HepG2 (cell line): ENCODE data around the gene PDGFD. TPM values are rescaled to one million over a fixed set of nuclear protein-coding genes. Genes with fewer than 3 reads are reported as not detected.

Source experiments
- ATAC-seq: fragments of 200-7000 bp; cut with Tn5 transposase; 3 replicates; pipeline ENCODE4 v1.9.1; 2020; ENCODE audit warnings: mild to moderate bottlenecking, moderate library complexity
- BruUV-seq: library from RNA; stranded (reverse); fragments of 400-500 nt; replicated peaks from 2 replicates; lab custom pipeline; 2021; lab: Mats Ljungman, UMichigan
- CTCF ChIA-PET: fragments of 300-600 bp; formaldehyde crosslinking; extraction: SDS; loops from one replicate; lab custom pipeline; 2021; ENCODE audit warnings: low total read pairs, inconsistent platforms, low intra/inter-chr PET ratio; lab: Yijun Ruan, JAX
- POLR2A ChIA-PET: fragments of 350-600 bp; sonication (Branson Sonifier 250); formaldehyde crosslinking; loops from one replicate; lab custom pipeline; 2020; ENCODE audit warnings: antibody characterized with exemption, inconsistent platforms; lab: Yijun Ruan, JAX
- DNase-seq: peaks from one replicate; pipeline ENCODE4 v3.0.0-alpha.2; 2015; ENCODE audit warnings: low spot score
- FAIRE-seq: peaks from 3 replicates; lab custom pipeline; 2011; peaks lifted over from hg19 to GRCh38; lab: Jason Lieb, UNC
- H2AFZ ChIP-seq: one replicate; pipeline ENCODE4 v1.6.1; 2011; ENCODE audit warnings: low read length, inconsistent platforms
- H3K27ac ChIP-seq: fragments of 300-600 bp; 3 replicates; pipeline ENCODE4 v1.8.0; 2011; ENCODE audit warnings: mixed run types, mild to moderate bottlenecking, mixed read lengths, low read length, inconsistent platforms; ENCODE audit not compliant: insufficient read depth; ENCODE audit errors: extremely low read length
- H3K27me3 ChIP-seq, 2 experiments: fragments of 200-600 bp in 1 of 2; 2 replicates in 1 of 2; 3 replicates in 1 of 2; pipeline versions ENCODE4 v1.6.0 to v1.8.0; 2011; ENCODE audit warnings: low read length in 2 of 2, mild to moderate bottlenecking in 2 of 2, moderate library complexity in 2 of 2, inconsistent platforms in 1 of 2; ENCODE audit not compliant: insufficient read depth in 2 of 2, control insufficient read depth in 1 of 2
- H3K36me3 ChIP-seq, 2 experiments: fragments of 200-600 bp in 1 of 2; replicated peaks in 1 of 2; 2 replicates in 1 of 2; 3 replicates in 1 of 2; pipeline versions ENCODE4 v1.5.1 to v1.8.0; 2011; ENCODE audit warnings: low read length in 2 of 2, inconsistent platforms in 1 of 2; ENCODE audit not compliant: insufficient read depth in 2 of 2, control insufficient read depth in 1 of 2
- H3K4me1 ChIP-seq: 2 replicates; pipeline ENCODE4 v1.5.1; 2012; ENCODE audit warnings: low read length, inconsistent platforms; ENCODE audit not compliant: insufficient read depth
- H3K4me2 ChIP-seq: 2 replicates; pipeline ENCODE4 v1.6.0; 2011; ENCODE audit warnings: low read depth, low read length, inconsistent platforms
- H3K4me3 ChIP-seq, 3 experiments: fragments of 200-600 bp in 1 of 3; sonication (generic), shearing (Covaris generic) in 1 of 3; replicated peaks in 1 of 3; 2 replicates each; pipeline ENCODE4 v1.5.1; 2011 to 2016; ENCODE audit warnings: low read length in 3 of 3, inconsistent platforms in 2 of 3, low read depth in 2 of 3, mild to moderate bottlenecking in 2 of 3, control low read depth in 1 of 3, mixed read lengths in 1 of 3; ENCODE audit not compliant: insufficient read depth in 1 of 3
- H3K79me2 ChIP-seq: one replicate; pipeline ENCODE4 v1.6.1; 2011; ENCODE audit warnings: low read length, inconsistent platforms; ENCODE audit not compliant: insufficient read depth
- H3K9ac ChIP-seq: 2 replicates; pipeline ENCODE4 v1.6.0; 2011; ENCODE audit warnings: mild to moderate bottlenecking, low read depth, low read length, inconsistent platforms; ENCODE audit not compliant: insufficient read depth
- H3K9me3 ChIP-seq: 2 replicates; pipeline ENCODE4 v1.5.1; 2012; ENCODE audit warnings: mild to moderate bottlenecking, low read length
- H4K20me1 ChIP-seq: 2 replicates; pipeline ENCODE4 v1.6.0; 2011; ENCODE audit warnings: inconsistent platforms, mild to moderate bottlenecking, low read length, moderate library complexity; ENCODE audit not compliant: insufficient read depth
- BRCA1 ChIP-seq: sonication (generic); formaldehyde crosslinking; IDR thresholded peaks from 2 replicates; pipeline ENCODE4 v1.4.0; 2020; ENCODE audit warnings: missing genetic modification reagents
- BRF2 ChIP-seq: sonication (generic); formaldehyde crosslinking; IDR thresholded peaks from 2 replicates; pipeline ENCODE4 v1.8.1; 2022; ENCODE audit warnings: mild to moderate bottlenecking, missing genetic modification reagents
- KLF12 ChIP-seq: sonication (generic); formaldehyde crosslinking; IDR thresholded peaks from 2 replicates; pipeline ENCODE4 v1.4.0; 2020; ENCODE audit warnings: missing genetic modification reagents, borderline replicate concordance
- KMT2B ChIP-seq: IDR thresholded peaks from 2 replicates; pipeline ENCODE4 v1.6.1; 2016; ENCODE audit warnings: missing genetic modification reagents, missing compliant biosample characterization
- MEIS2 ChIP-seq: sonication (generic); formaldehyde crosslinking; IDR thresholded peaks from 2 replicates; pipeline ENCODE4 v1.9.0; 2021; ENCODE audit warnings: mild to moderate bottlenecking, missing genetic modification reagents
- SMAD9 ChIP-seq: sonication (generic); formaldehyde crosslinking; IDR thresholded peaks from 2 replicates; pipeline ENCODE4 v1.5.1; 2020; ENCODE audit warnings: mild to moderate bottlenecking, missing genetic modification reagents
- ZNF34 ChIP-seq: sonication (generic); formaldehyde crosslinking; IDR thresholded peaks from 2 replicates; pipeline ENCODE4 v1.4.0; 2020; ENCODE audit warnings: mild to moderate bottlenecking, missing genetic modification reagents, borderline replicate concordance
- ZNF501 ChIP-seq: sonication (generic); formaldehyde crosslinking; IDR thresholded peaks from 2 replicates; pipeline ENCODE4 v1.5.1; 2020; ENCODE audit warnings: mild to moderate bottlenecking, moderate library complexity, missing genetic modification reagents
- ZNF605 ChIP-seq: sonication (generic); formaldehyde crosslinking; IDR thresholded peaks from 2 replicates; pipeline ENCODE4 v1.8.0; 2022; ENCODE audit warnings: mild to moderate bottlenecking, missing genetic modification reagents
- WGBS: methylation state at CpG from one replicate; pipeline ENCODE4 v1.1.6; 2017; ENCODE audit warnings: low lambda C conversion rate; 5-methylcytosine and 5-hydroxymethylcytosine counted together
- in situ Hi-C: cut with HindIII; loops from 2 replicates; pipeline ENCODE4 v1.10.0; 2017; ENCODE audit warnings: low pct_unique_long_range_greater_than_20kb; ENCODE audit not compliant: extremely low pct_ligation_motif_present
- intact Hi-C: fragments of 100-400 bp; cut with micrococcal nuclease; formaldehyde crosslinking; loops from one replicate; pipeline ENCODE4 v1.10.0; 2022; ENCODE audit not compliant: unreplicated experiment
- polyA plus RNA-seq, 8 experiments: library from polyadenylated mRNA; depleted of rRNA in 3 of 8; stranded (reverse) in 7 of 8; unstranded in 1 of 8; fragments of >200 nt; fragmentation: Illumina TruSeq in 4 of 8; extraction: Trizol in 4 of 8; gene quantifications; 2 replicates each; pipeline versions ENCODE4 v1.2.1 to v1.2.3, GENCODE V29; 2011 to 2016; ENCODE audit warnings: low read depth in 4 of 8, missing spikeins in 1 of 8, mixed read lengths in 1 of 8; ENCODE audit not compliant: insufficient read depth in 1 of 8
- total RNA-seq, 5 experiments: library from RNA; depleted of rRNA; stranded (reverse); fragments of >200 nt; fragmentation: Illumina TruSeq; extraction: Trizol; gene quantifications; 2 replicates each; pipeline ENCODE4 v1.2.3, GENCODE V29; 2016; ENCODE audit warnings: low read depth in 1 of 5

Gene PDGFD
- total and polyA plus RNA-seq, 2 of the 13 experiments (the other 11 are each of a cell fraction or from before 2014, with no cell fraction given), result 0.09 to 0.29 TPM

- FAIRE-seq (no peak), DNase-seq (no peak), ATAC-seq (no peak)
- Histone ChIP-seq H3K27ac (no peak overlapping the region), H3K36me3 (no peaks in the 10 kb centered on the region), H4K20me1 (no peaks in the 10 kb centered on the region), H3K9me3 (peaks cover 5% of the 10 kb centered on the region; the same call in 1 of the 2 replicates), H2AFZ (no peak overlapping the region), H3K9ac (no peak overlapping the region), H3K4me2 (no peak overlapping the region), H3K79me2 (no peaks in the 10 kb centered on the region), H3K4me3 (no peak overlapping the region), H3K4me1 (no peaks in the 10 kb centered on the region), H3K27me3 (no peaks in the 10 kb centered on the region)
- intact Hi-C loops (no loop called here), in situ Hi-C loops (no loop called here)
- BruUV-seq, result no TSS peak
- CTCF ChIA-PET, result no interaction called here
- 35% methylated on average over 5 of the region's 5 CpGs for WGBS
- POLR2A ChIA-PET, result no interaction called here
- TF ChIP-seq BRCA1, result no peak
- no peak for TF ChIP-seq KMT2B
- TF ChIP-seq ZNF501 (CRISPR knock-in tag), result no peak
- TF ChIP-seq MEIS2 (CRISPR knock-in tag), result no peak
- no peak for TF ChIP-seq KLF12 (CRISPR knock-in tag)
- TF ChIP-seq ZNF605 (CRISPR knock-in tag), result no peak
- no peak for TF ChIP-seq BRF2 (CRISPR knock-in tag)
- no peak for TF ChIP-seq SMAD9 (CRISPR knock-in tag)
- TF ChIP-seq ZNF34 (CRISPR knock-in tag), result no peak
These were observed 214.2 kb downstream of the PDGFD start for GRCh38 chr11:103949781-103950180.
